Fibroblast of skin of back (primary cell): ENCODE measurements around the gene MB21D2.
"Not testable (repeated sequence)": the region's sequence is repeated elsewhere in the genome, so short reads cannot be mapped to it uniquely, and the experiment has no call there.

ENCODE experiments used
- DNase-seq: peaks from one replicate; pipeline ENCODE4 v3.0.0-alpha.2; 2013

Gene MB21D2

GRCh38 chr3:192801985-192802384 lies 115.7 kb downstream of the MB21D2 start:
- no peak for DNase-seq

GRCh38 chr3:192799721-192800120 lies 117.9 kb downstream of the MB21D2 start:
- no peak for DNase-seq

GRCh38 chr3:192795021-192795420 lies 122.6 kb downstream of the MB21D2 start:
- peak; percentile 4 for DNase-seq

DNA sequence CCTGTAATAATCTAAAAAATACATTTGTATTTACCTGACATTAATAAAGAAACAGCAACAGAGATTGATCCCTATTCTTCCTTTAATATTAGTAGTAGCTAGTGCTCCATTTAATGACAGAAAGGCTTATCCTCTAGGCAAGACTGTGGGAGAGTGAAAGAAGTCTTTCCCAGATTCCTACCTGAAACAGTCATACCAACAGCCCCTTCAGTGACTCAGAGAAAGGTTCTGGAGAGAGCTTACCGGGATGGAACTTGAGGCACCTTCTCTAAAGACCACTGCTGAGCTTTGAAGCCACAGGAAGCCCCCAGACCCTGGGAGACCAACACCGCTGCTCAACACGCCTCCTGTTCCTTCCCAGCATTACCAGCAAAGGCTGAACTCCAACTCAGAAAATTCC lies 123.4 kb downstream of the MB21D2 start:
- DNase-seq: no peak

DNA sequence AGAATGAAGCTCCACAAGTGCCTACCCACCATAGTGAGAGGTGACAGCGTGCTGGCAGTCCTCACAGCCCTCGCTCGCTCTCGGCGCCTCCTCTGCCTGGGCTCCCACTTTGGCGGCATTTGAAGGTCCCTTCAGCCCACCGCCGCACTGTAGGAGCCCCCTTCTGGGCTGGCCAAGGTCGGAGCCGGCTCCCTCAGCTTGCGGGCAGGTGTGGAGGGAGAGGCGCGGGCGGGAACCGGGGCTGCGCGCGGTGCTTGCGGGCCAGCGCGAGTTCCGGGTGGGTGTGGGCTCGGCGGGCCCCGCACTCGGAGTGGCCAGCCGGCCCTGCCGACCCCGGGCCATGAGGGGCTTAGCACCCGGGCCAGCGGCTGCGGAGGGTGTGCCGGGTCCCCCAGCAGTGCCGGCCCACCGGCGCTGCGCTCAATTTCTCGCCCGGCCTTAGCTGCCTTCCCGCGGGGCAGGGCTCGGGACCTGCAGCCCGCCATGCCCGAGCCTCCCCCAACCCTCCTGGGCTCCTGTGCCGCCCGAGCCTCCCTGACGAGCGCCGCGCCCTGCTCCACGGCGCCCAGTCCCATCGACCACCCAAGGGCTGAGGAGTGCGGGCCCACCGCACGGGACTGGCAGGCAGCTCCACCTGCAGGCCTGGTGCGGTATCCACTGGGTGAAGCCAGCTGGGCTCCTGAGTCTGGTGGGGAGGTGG lies 128.7 kb downstream of the MB21D2 start:
- not testable (repeated sequence) for DNase-seq

GRCh38 chr3:192778508-192778907 lies 139.1 kb downstream of the MB21D2 start:
- DNase-seq: no peak

GRCh38 chr3:192774341-192774740 lies 143.3 kb downstream of the MB21D2 start:
- not testable (repeated sequence) for DNase-seq

- peak; percentile 27 for DNase-seq
Observed at GRCh38 chr3:192772240-192772894, 145.3 kb downstream of the MB21D2 start.

GRCh38 chr3:192758654-192759053 lies 159.0 kb downstream of the MB21D2 start:
- DNase-seq: no peak

DNA sequence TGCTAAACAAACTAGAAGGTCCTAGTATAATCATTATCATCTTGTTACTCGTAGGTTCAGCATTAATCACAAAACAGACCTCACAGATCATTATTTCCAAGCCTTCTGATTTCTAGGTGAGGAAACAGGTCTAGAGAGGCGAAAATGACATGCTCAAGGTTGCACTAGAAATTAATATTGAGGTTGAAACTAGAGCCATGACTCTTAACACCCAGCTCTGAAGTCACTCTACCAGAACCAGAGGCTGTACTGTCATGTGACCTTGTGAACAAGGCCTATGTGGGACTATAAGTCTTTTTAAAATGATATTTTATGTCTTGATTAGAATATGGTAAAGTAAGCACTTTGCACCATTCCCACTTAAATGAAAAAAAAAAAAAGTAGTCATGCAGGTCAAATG lies 166.5 kb downstream of the MB21D2 start:
- no peak for DNase-seq

DNA sequence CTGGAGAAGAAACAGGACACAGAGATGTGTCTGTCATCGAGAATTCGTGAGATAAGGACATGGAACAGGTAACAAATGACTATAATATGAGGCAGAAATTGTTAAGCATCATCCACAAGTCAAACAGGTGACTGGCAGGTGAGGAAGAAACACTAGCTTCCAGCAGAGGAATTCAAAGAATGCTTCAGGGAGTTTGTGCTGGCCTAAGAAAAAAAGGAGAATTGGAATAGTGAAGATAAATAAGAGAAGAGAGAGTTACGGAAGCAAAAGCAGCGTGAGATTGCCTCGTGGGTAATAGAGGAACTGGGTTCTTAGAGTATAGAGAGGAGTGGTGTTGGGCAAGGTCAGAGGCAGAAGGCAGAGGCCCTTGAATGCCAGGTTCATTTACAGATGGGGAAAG lies 167.5 kb downstream of the MB21D2 start:
- no peak for DNase-seq

DNA sequence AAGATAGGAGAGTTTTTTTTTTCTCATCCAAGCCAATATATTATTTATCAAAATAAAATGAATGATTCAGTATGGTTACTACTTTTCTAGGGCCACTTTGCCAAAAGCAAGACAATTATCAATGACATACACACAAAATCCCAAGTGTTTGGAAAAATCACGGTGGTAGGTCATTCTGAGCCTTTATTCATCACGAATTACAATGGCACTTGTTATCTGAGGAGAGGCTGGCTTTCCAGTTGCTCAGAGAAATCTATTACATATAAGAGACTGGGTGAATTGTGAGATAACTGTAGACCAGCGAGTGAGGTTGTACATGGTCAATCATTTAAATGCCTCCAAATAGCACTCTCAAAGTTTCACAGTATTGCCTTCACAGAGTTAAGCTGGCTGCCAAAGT lies 169.9 kb downstream of the MB21D2 start:
- no peak for DNase-seq

- no peak for DNase-seq
Observed at GRCh38 chr3:192747145-192747544, 170.5 kb downstream of the MB21D2 start.
